Epithelial cell of proximal tubule (primary cell): Measurements from ENCODE around the gene STAT3. TPM values are rescaled to one million over a fixed set of nuclear protein-coding genes. Genes with fewer than 3 reads are reported as not detected.
"Not testable (repeated sequence)": the region's sequence is repeated elsewhere in the genome, so short reads cannot be mapped to it uniquely, and the experiment has no call there.

Experiments used
- DNase-seq: peaks from one replicate; pipeline ENCODE4 v3.0.0-alpha.2; 2011; ENCODE audit warnings: low read depth
- H3K4me3 ChIP-seq: 2 replicates; pipeline ENCODE4 v1.5.1; 2011; ENCODE audit warnings: low read depth, mild to moderate bottlenecking, low read length
- CTCF ChIP-seq: conservative IDR thresholded peaks from 2 replicates; pipeline ENCODE4 v1.5.1; 2012; ENCODE audit warnings: low read depth, mild to moderate bottlenecking, low read length
- total RNA-seq: library from RNA; depleted of rRNA; stranded (reverse); fragments of >200 nt; gene quantifications from 2 replicates; pipeline ENCODE4 v1.2.3, GENCODE V29; 2015

The STAT3 gene
- total RNA-seq, 1 donor from 2014 or later = 63.0 TPM

- no peak overlapping the region for H3K4me3 ChIP-seq
- no peak for DNase-seq
- TF ChIP-seq CTCF = no peak
Observed at GRCh38 chr17:42306385-42306667, 81.9 kb downstream of the STAT3 start.

- no peak for DNase-seq
- H3K4me3 ChIP-seq = no peak overlapping the region
- TF ChIP-seq CTCF = no peak
Observed at GRCh38 chr17:42305543-42306384, 82.5 kb downstream of the STAT3 start.

- not testable (repeated sequence) for H3K4me3 ChIP-seq, DNase-seq
Observed at GRCh38 chr17:42305031-42305330, 83.3 kb downstream of the STAT3 start.

- H3K4me3 ChIP-seq = no peak overlapping the region
- TF ChIP-seq CTCF = no peak
- DNase-seq = no peak
Observed at GRCh38 chr17:42304187-42305030, 83.8 kb downstream of the STAT3 start.

- TF ChIP-seq CTCF = no peak
- DNase-seq = no peak
- no peak overlapping the region for H3K4me3 ChIP-seq
Observed at GRCh38 chr17:42303694-42304093, 84.5 kb downstream of the STAT3 start.

- DNase-seq = no peak
- TF ChIP-seq CTCF = no peak
Observed at GRCh38 chr17:42301022-42301421, 87.2 kb downstream of the STAT3 start.

GRCh38 chr17:42299913-42300312 lies 88.3 kb downstream of the STAT3 start:
- not testable (repeated sequence) for H3K4me3 ChIP-seq, DNase-seq

More at GRCh38 chr17:42301022-42301421, 87.2 kb downstream of the STAT3 start:
- no peak overlapping the region for H3K4me3 ChIP-seq

- H3K4me3 ChIP-seq, DNase-seq: not testable (repeated sequence)
Observed at GRCh38 chr17:42299361-42299760, 88.9 kb downstream of the STAT3 start.

- DNase-seq, H3K4me3 ChIP-seq: not testable (repeated sequence)
Observed at GRCh38 chr17:42297775-42298174, 90.5 kb downstream of the STAT3 start.
